ENCODE results near the gene LCE7A.

DNA sequence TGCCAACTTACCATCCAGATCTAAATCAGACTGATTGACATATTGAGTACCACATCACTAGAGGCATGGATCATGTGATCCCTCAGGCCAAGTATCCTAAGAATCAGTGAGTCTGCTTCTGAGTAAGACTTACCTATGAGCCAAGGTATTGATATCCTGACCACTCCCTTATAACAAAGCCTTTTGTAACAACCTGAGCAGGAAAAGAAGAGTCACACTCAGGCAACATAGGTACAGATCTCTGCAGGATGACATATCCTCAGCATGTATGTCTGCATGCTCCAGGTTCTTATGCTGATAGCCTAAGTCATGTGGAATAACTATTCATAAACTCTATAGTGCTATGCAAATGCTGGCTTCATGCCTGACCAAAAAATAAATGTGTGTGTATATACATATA lies 34.8 kb upstream of the LCE7A start:
- TF ChIP-seq POLR2A (IDR thresholded peaks at IDR 0.05) (no peak), POLR2AphosphoS5 (IDR thresholded peaks at IDR 0.05) (no peak), EP300 (IDR thresholded peaks at IDR 0.05) (no peak)
- TF ChIP-seq, protein P1, sequence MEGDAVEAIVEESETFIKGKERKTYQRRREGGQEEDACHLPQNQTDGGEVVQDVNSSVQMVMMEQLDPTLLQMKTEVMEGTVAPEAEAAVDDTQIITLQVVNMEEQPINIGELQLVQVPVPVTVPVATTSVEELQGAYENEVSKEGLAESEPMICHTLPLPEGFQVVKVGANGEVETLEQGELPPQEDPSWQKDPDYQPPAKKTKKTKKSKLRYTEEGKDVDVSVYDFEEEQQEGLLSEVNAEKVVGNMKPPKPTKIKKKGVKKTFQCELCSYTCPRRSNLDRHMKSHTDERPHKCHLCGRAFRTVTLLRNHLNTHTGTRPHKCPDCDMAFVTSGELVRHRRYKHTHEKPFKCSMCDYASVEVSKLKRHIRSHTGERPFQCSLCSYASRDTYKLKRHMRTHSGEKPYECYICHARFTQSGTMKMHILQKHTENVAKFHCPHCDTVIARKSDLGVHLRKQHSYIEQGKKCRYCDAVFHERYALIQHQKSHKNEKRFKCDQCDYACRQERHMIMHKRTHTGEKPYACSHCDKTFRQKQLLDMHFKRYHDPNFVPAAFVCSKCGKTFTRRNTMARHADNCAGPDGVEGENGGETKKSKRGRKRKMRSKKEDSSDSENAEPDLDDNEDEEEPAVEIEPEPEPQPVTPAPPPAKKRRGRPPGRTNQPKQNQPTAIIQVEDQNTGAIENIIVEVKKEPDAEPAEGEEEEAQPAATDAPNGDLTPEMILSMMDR (IDR thresholded peaks at IDR 0.05): no peak

All from sigmoid colon (tissue), 4 donors.